ENCODE data around the gene KIZ.

- TF ChIP-seq POLR2A (IDR thresholded peaks at IDR 0.05; ENCODE audit: low read length) (no peak), GATA1 (IDR thresholded peaks at IDR 0.05; ENCODE audit: low read depth, low read length) (no peak)
Measured at GRCh38 chr20:21167261-21167660, 41.4 kb downstream of the KIZ start.
